HepG2 (cell line): ENCODE results near the gene UTP20. TPM values are rescaled to one million over a fixed set of nuclear protein-coding genes. Genes with fewer than 3 reads are reported as not detected.

Source experiments
- HNRNPL ChIP-seq: fragments of 200-400 bp; formaldehyde crosslinking; IDR thresholded peaks from 2 replicates; pipeline ENCODE4 v1.6.1; 2017; ENCODE audit warnings: mild to moderate bottlenecking, low read depth, low read length
- HOXA3 ChIP-seq: sonication (generic); formaldehyde crosslinking; IDR thresholded peaks from 2 replicates; pipeline ENCODE4 v1.5.0; 2020; ENCODE audit warnings: missing genetic modification reagents
- ISL2 ChIP-seq: sonication (generic); formaldehyde crosslinking; IDR thresholded peaks from 2 replicates; pipeline ENCODE4 v1.5.0; 2020; ENCODE audit warnings: missing genetic modification reagents
- KLF12 ChIP-seq: sonication (generic); formaldehyde crosslinking; IDR thresholded peaks from 2 replicates; pipeline ENCODE4 v1.4.0; 2020; ENCODE audit warnings: missing genetic modification reagents, borderline replicate concordance
- KLF16 ChIP-seq, 2 experiments: sonication (generic) in 1 of 2; formaldehyde crosslinking in 1 of 2; IDR thresholded peaks; 2 replicates each; pipeline versions ENCODE4 v1.6.1 to v1.8.0; 2016 to 2023; ENCODE audit warnings: missing genetic modification reagents in 2 of 2, missing compliant biosample characterization in 1 of 2
- KMT2B ChIP-seq: IDR thresholded peaks from 2 replicates; pipeline ENCODE4 v1.6.1; 2016; ENCODE audit warnings: missing genetic modification reagents, missing compliant biosample characterization
- MAF1 ChIP-seq: sonication (generic); formaldehyde crosslinking; IDR thresholded peaks from 2 replicates; pipeline ENCODE4 v1.5.0; 2020; ENCODE audit warnings: missing genetic modification reagents, borderline replicate concordance
- MEIS1 ChIP-seq: sonication (generic); formaldehyde crosslinking; IDR thresholded peaks from 2 replicates; pipeline ENCODE4 v1.9.0; 2021; ENCODE audit warnings: mild to moderate bottlenecking, missing genetic modification reagents, moderate library complexity, borderline replicate concordance
- MIER3 ChIP-seq: IDR thresholded peaks from 2 replicates; pipeline ENCODE4 v1.6.1; 2016; ENCODE audit warnings: missing compliant biosample characterization, borderline replicate concordance
- MTA1 ChIP-seq: sonication (generic); formaldehyde crosslinking; IDR thresholded peaks from 2 replicates; pipeline ENCODE4 v1.4.0; 2020; ENCODE audit warnings: missing genetic modification reagents, mild to moderate bottlenecking, borderline replicate concordance
- MXI1 ChIP-seq: IDR thresholded peaks from 3 replicates; pipeline ENCODE4 v1.6.1; 2012; ENCODE audit warnings: low read depth, low read length, inconsistent platforms, borderline replicate concordance
- PHF20 ChIP-seq: sonication (generic); formaldehyde crosslinking; IDR thresholded peaks from 2 replicates; pipeline ENCODE4 v1.5.0; 2020; ENCODE audit warnings: mild to moderate bottlenecking, missing genetic modification reagents
- POLR2A ChIP-seq, 2 experiments: IDR thresholded peaks; 2 replicates each; pipeline ENCODE4 v1.6.1; 2011; ENCODE audit warnings: low read depth in 2 of 2, low read length in 2 of 2, mild to moderate bottlenecking in 1 of 2, moderate library complexity in 1 of 2; ENCODE audit not compliant: insufficient read depth in 1 of 2
- RBFOX2 ChIP-seq: fragments of 200-400 bp; formaldehyde crosslinking; IDR thresholded peaks from 2 replicates; pipeline ENCODE4 v1.6.1; 2017; ENCODE audit warnings: low read depth, mild to moderate bottlenecking, low read length
- RFX5 ChIP-seq: IDR thresholded peaks from 2 replicates; pipeline ENCODE4 v1.6.1; 2011; ENCODE audit warnings: low read depth, low read length, improper control_type of control experiment
- SRSF4 ChIP-seq: fragments of 200-400 bp; formaldehyde crosslinking; IDR thresholded peaks from one replicate; pipeline ENCODE4 v1.6.1; 2018; ENCODE audit warnings: mild to moderate bottlenecking, low read depth, low read length, moderate library complexity; ENCODE audit not compliant: poor library complexity, severe bottlenecking
- TGIF2 ChIP-seq: IDR thresholded peaks from 2 replicates; pipeline ENCODE4 v1.6.1; 2016; ENCODE audit warnings: control low read depth, missing compliant biosample characterization
- ZBTB1 ChIP-seq: sonication (generic); formaldehyde crosslinking; IDR thresholded peaks from 2 replicates; pipeline ENCODE4 v1.4.0; 2020; ENCODE audit warnings: missing genetic modification reagents, borderline replicate concordance
- ZNF264 ChIP-seq: sonication (generic); formaldehyde crosslinking; IDR thresholded peaks from 2 replicates; pipeline ENCODE4 v1.4.0; 2020; ENCODE audit warnings: missing genetic modification reagents
- ZNF274 ChIP-seq: sonication (generic); formaldehyde crosslinking; IDR thresholded peaks from 2 replicates; pipeline ENCODE4 v1.5.1; 2020; ENCODE audit warnings: mild to moderate bottlenecking, missing genetic modification reagents
- ZNF317 ChIP-seq: sonication (generic); formaldehyde crosslinking; IDR thresholded peaks from 2 replicates; pipeline ENCODE4 v1.5.0; 2020; ENCODE audit warnings: mild to moderate bottlenecking, missing genetic modification reagents
- ZNF33B ChIP-seq: sonication (generic); formaldehyde crosslinking; IDR thresholded peaks from 2 replicates; pipeline ENCODE4 v1.5.1; 2020; ENCODE audit warnings: mild to moderate bottlenecking, missing genetic modification reagents
- ZNF441 ChIP-seq: sonication (generic); formaldehyde crosslinking; IDR thresholded peaks from 2 replicates; pipeline ENCODE4 v1.7.0; 2021; ENCODE audit warnings: missing genetic modification reagents, borderline replicate concordance
- ZNF768 ChIP-seq: sonication (generic); formaldehyde crosslinking; IDR thresholded peaks from 2 replicates; pipeline ENCODE4 v1.4.0; 2020; ENCODE audit warnings: missing genetic modification reagents
- polyA plus RNA-seq, 8 experiments: library from polyadenylated mRNA; depleted of rRNA in 3 of 8; stranded (reverse) in 7 of 8; unstranded in 1 of 8; fragments of >200 nt; fragmentation: Illumina TruSeq in 4 of 8; extraction: Trizol in 4 of 8; gene quantifications; 2 replicates each; pipeline versions ENCODE4 v1.2.1 to v1.2.3, GENCODE V29; 2011 to 2016; ENCODE audit warnings: low read depth in 4 of 8, missing spikeins in 1 of 8, mixed read lengths in 1 of 8; ENCODE audit not compliant: insufficient read depth in 1 of 8
- total RNA-seq, 5 experiments: library from RNA; depleted of rRNA; stranded (reverse); fragments of >200 nt; fragmentation: Illumina TruSeq; extraction: Trizol; gene quantifications; 2 replicates each; pipeline ENCODE4 v1.2.3, GENCODE V29; 2016; ENCODE audit warnings: low read depth in 1 of 5
- TF ChIP-seq, protein P1 (sequence below): sonication (generic); formaldehyde crosslinking; IDR thresholded peaks from 2 replicates; pipeline ENCODE4 v1.4.0; 2020; ENCODE audit warnings: missing genetic modification reagents
- TF ChIP-seq, protein P2 (sequence below): IDR thresholded peaks from 2 replicates; pipeline ENCODE4 v1.6.1; 2012; ENCODE audit warnings: inconsistent platforms
- TF ChIP-seq, protein P3 (sequence below): sonication (generic); formaldehyde crosslinking; IDR thresholded peaks from 2 replicates; pipeline ENCODE4 v1.5.0; 2020; ENCODE audit warnings: mild to moderate bottlenecking, missing genetic modification reagents, borderline replicate concordance

UTP20 gene
- total and polyA plus RNA-seq, 2 of the 13 experiments (the other 11 are each of a cell fraction or from before 2014, with no cell fraction given) = 9.0 to 38.5 TPM

DNA sequence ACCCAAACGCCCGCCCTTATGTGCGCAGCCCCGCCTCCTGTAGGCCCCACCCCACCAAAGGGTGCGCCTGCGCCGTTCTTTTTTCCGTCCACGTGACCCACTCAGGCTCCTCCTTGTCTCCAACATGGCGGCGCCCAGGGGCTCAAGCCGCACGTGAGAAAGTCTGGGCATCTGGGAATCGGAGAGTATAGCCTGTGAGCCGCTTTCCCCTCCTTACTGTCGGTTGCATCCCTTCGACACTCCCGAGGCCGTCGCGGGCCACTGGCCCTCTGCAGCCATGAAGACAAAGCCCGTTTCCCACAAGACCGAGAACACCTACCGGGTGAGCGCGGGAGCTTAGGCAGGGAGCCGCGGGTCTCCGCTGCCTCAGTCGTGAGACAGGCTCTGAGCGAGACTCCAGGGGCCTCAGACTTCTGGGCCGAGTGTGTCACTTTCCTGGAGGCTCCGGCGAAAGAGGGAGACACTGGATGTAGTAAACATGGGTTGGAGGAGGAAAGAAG lies at the start of gene UTP20 (continued):
- TF ChIP-seq ZNF768 (peak; percentile 61; the same call in 1 of the 2 replicates), KLF16 (CRISPR knock-in tag; IDR thresholded peaks at IDR 0.05) (peak in 1 of 2 experiments; percentile 48; a peak in 1 of 4 replicates), RFX5 (no peak), MTA1 (CRISPR knock-in tag) (no peak; the same call in 1 of the 2 replicates), ZBTB1 (CRISPR knock-in tag) (no peak), MXI1 (peak; percentile 100), HOXA3 (CRISPR knock-in tag) (peak; percentile 64; the same call in 1 of the 2 replicates), ZNF33B (0 out of 2 replicates have a peak, but pooled peaks have one; percentile 58), RBFOX2 (peak; percentile 78), HNRNPL (no peak), SRSF4 (no peak), PHF20 (CRISPR knock-in tag) (peak; percentile 96), MAF1 (peak; percentile 64; the same call in 1 of the 2 replicates), TGIF2 (peak; percentile 87), ZNF317 (CRISPR knock-in tag) (0 out of 2 replicates have a peak, but pooled peaks have one; percentile 56), MEIS1 (CRISPR knock-in tag) (peak; percentile 70; the same call in 1 of the 2 replicates), KMT2B (CRISPR knock-in tag) (peak; percentile 75), POLR2A (IDR thresholded peaks at IDR 0.05; ENCODE audit: insufficient read depth in 1 of 2, low read depth in 2 of 2, low read length in 2 of 2) (peak; percentile 77 to 83), ISL2 (peak; percentile 62), ZNF264 (0 out of 2 replicates have a peak, but pooled peaks have one; percentile 56), ZNF274 (CRISPR knock-in tag) (peak; percentile 83), MIER3 (CRISPR knock-in tag) (no peak), ZNF441 (CRISPR knock-in tag) (peak; percentile 22; the same call in 1 of the 2 replicates), KLF12 (peak; percentile 32; the same call in 1 of the 2 replicates)
- TF ChIP-seq, protein P1, sequence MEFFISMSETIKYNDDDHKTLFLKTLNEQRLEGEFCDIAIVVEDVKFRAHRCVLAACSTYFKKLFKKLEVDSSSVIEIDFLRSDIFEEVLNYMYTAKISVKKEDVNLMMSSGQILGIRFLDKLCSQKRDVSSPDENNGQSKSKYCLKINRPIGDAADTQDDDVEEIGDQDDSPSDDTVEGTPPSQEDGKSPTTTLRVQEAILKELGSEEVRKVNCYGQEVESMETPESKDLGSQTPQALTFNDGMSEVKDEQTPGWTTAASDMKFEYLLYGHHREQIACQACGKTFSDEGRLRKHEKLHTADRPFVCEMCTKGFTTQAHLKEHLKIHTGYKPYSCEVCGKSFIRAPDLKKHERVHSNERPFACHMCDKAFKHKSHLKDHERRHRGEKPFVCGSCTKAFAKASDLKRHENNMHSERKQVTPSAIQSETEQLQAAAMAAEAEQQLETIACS (CRISPR knock-in tag) = 0 out of 2 replicates have a peak, but pooled peaks have one; percentile 35
- TF ChIP-seq, protein P2, sequence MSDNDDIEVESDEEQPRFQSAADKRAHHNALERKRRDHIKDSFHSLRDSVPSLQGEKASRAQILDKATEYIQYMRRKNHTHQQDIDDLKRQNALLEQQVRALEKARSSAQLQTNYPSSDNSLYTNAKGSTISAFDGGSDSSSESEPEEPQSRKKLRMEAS = peak; percentile 99
- TF ChIP-seq, protein P3, sequence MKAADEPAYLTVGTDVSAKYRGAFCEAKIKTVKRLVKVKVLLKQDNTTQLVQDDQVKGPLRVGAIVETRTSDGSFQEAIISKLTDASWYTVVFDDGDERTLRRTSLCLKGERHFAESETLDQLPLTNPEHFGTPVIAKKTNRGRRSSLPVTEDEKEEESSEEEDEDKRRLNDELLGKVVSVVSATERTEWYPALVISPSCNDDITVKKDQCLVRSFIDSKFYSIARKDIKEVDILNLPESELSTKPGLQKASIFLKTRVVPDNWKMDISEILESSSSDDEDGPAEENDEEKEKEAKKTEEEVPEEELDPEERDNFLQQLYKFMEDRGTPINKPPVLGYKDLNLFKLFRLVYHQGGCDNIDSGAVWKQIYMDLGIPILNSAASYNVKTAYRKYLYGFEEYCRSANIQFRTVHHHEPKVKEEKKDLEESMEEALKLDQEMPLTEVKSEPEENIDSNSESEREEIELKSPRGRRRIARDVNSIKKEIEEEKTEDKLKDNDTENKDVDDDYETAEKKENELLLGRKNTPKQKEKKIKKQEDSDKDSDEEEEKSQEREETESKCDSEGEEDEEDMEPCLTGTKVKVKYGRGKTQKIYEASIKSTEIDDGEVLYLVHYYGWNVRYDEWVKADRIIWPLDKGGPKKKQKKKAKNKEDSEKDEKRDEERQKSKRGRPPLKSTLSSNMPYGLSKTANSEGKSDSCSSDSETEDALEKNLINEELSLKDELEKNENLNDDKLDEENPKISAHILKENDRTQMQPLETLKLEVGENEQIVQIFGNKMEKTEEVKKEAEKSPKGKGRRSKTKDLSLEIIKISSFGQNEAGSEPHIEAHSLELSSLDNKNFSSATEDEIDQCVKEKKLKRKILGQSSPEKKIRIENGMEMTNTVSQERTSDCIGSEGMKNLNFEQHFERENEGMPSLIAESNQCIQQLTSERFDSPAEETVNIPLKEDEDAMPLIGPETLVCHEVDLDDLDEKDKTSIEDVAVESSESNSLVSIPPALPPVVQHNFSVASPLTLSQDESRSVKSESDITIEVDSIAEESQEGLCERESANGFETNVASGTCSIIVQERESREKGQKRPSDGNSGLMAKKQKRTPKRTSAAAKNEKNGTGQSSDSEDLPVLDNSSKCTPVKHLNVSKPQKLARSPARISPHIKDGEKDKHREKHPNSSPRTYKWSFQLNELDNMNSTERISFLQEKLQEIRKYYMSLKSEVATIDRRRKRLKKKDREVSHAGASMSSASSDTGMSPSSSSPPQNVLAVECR = peak; percentile 100
